Cardiac fibroblast (primary cell): Measurements from ENCODE around the gene GPBAR1.

Experiments used
- DNase-seq, 2 donors: peaks; one replicate each; pipeline versions ENCODE4 v3.0.0 to v3.0.0-alpha.2; 2010; ENCODE audit warnings: low read depth in 2 of 2
- H3K4me3 ChIP-seq, 2 donors: replicated peaks in 1 of 2; 1 replicate in 1 of 2; 2 replicates in 1 of 2; pipeline ENCODE4 v1.5.1; 2011; ENCODE audit warnings: low read depth in 2 of 2, low read length in 2 of 2, mild to moderate bottlenecking in 2 of 2, moderate library complexity in 1 of 2
- CTCF ChIP-seq: IDR thresholded peaks from one replicate; pipeline ENCODE4 v1.5.1; 2011; ENCODE audit warnings: low read depth, mild to moderate bottlenecking, low read length, inconsistent platforms

GPBAR1 gene

GRCh38 chr2:218228366-218229090 lies 32.3 kb upstream of the GPBAR1 start:
- peak in 1 of 2 donors; percentile 55 for DNase-seq
- no peak for TF ChIP-seq CTCF

GRCh38 chr2:218229239-218229638 lies 31.6 kb upstream of the GPBAR1 start:
- peak; percentile 86 to 89 for DNase-seq
- no peak for TF ChIP-seq CTCF
- no peak overlapping the region for H3K4me3 ChIP-seq

More at GRCh38 chr2:218228366-218229090, 32.3 kb upstream of the GPBAR1 start:
- no peak overlapping the region for H3K4me3 ChIP-seq

DNA sequence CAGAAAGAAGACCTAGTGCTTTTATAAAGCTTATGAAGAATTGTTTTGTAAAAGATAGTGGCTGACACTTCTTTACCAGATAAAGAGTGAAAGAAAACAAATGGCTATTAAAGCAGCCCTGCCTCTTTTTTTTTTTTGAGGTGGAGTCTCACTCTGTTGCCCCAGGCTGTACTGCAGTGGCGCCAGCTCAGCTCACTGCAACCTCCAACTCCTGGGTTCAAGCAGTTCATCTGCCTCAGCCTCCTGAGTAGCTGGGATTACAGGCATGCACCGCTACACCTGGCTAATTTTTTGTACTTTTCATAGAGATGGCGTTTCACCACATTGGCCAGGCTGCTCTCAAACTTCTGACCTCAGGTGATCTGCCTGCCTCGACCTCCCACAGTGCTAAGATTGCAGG lies 31.0 kb upstream of the GPBAR1 start:
- TF ChIP-seq CTCF: no peak
- no peak overlapping the region for H3K4me3 ChIP-seq
- DNase-seq: peak; percentile 25 to 46

- DNase-seq: peak; percentile 43 to 65
- peak; percentile 43 for TF ChIP-seq CTCF
- H3K4me3 ChIP-seq: no peak overlapping the region
Observed at GRCh38 chr2:218230882-218231281, 29.9 kb upstream of the GPBAR1 start.

DNA sequence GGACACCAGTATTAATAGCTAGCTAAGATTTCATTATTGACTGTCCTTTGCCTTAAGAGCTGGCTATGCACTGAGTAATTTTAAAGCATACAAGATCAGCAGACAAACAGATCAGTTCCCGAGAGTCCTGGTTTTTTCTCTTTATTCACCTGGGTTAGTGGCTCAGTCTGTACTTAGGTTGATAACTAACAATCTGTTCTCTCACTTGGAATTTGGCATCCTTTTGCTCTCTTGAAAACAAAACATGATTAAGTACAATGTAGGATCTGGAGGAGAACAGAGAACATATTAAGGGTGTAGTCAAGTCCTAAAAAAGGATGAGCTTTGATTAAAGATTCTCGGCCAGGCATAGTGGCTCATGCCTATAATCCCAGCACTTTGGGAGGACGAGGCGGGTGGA lies 27.3 kb upstream of the GPBAR1 start:
- no peak for DNase-seq
- TF ChIP-seq CTCF: no peak
- H3K4me3 ChIP-seq: no peak overlapping the region

DNA sequence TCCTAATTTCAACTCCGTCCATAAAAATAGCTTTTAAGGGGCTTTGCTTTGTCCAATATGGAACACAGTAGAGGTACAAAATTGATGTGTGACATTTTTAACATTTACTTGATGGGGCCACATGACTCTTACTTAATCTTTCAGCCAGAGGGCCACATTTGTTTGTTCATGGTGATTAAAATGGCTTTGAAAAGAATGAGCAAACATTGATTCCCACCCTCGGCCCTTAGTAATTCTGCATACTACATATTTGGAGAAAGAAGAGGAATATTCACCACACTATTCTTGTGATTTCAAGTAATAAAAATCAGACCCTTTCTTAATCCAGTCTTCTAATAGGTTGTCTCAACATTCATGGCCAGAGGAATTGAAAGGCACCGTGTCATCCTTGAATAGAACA lies 26.3 kb upstream of the GPBAR1 start:
- no peak overlapping the region for H3K4me3 ChIP-seq
- DNase-seq: no peak
- no peak for TF ChIP-seq CTCF

DNA sequence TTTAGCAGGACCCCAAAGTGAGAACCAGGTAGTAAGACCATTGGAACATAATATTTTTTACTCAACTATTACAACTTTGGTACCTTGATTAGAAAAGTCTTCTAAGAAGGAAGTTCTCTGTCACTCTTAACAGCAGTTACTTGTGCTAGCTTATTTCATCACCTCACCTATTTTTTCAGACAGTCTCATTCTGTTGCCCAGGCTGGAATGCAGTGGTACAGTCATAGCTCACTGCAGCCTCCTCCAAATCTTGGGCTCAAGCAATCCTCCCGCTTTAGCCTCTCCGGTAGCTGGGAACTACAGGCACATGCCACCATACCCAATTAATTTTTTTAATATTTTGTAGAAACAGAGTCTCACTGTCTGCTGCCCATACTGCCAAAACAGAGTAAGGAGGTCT lies 25.8 kb upstream of the GPBAR1 start:
- TF ChIP-seq CTCF: no peak
- no peak for DNase-seq
- no peak overlapping the region for H3K4me3 ChIP-seq
